ENCODE results near the gene FAF1. TPM values are rescaled to one million over a fixed set of nuclear protein-coding genes. Genes with fewer than 3 reads are reported as not detected.

FAF1 gene
- total and polyA plus RNA-seq, 2 of the 8 experiments (the other 6 are each of a cell fraction or from before 2014, with no cell fraction given), result 10.8 to 65.9 TPM

DNA sequence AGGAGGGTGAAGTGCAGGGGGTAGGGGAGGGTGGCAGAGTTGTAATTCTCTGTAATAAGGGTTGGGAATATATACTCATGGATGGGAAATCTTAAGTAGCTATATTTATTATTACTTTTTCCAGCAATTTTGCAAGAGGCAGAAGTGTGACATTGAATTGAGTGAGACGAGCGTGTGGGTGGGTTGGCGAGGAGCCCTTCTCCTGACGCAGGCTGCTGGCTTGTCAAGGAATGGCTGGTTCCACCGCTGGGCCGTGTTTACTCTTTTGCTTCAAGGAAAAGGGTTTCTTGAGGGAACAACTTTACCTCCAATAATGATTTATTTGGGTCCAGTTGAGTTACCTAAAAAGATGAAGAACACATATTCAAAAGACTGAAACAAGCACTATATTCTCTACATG lies 518.9 kb downstream of the FAF1 start (continued):
- no peak for TF ChIP-seq CHD7 (IDR thresholded peaks at IDR 0.05; ENCODE audit: insufficient replicate concordance, low read length)
- TF ChIP-seq, protein P1, sequence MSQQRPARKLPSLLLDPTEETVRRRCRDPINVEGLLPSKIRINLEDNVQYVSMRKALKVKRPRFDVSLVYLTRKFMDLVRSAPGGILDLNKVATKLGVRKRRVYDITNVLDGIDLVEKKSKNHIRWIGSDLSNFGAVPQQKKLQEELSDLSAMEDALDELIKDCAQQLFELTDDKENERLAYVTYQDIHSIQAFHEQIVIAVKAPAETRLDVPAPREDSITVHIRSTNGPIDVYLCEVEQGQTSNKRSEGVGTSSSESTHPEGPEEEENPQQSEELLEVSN (IDR thresholded peaks at IDR 0.05), result no peak
- TF ChIP-seq JUN (IDR thresholded peaks at IDR 0.05; ENCODE audit: low read depth, low read length), result no peak
- no peak for TF ChIP-seq TCF12 (IDR thresholded peaks at IDR 0.05; ENCODE audit: low read depth, low read length)
- no peak for TF ChIP-seq NRF1 (IDR thresholded peaks at IDR 0.05; ENCODE audit: low read depth, low read length)
- no peak for TF ChIP-seq SIX5 (IDR thresholded peaks at IDR 0.05; ENCODE audit: low read depth, low read length)
- no peak for TF ChIP-seq CBX5 (IDR thresholded peaks at IDR 0.05; ENCODE audit: low read depth, low read length)
- TF ChIP-seq CTCF (IDR thresholded peaks at IDR 0.05; ENCODE audit: control extremely low read depth in 1 of 3, insufficient read depth in 1 of 3, low read depth in 1 of 3, low read length in 3 of 3), result no peak
- TF ChIP-seq SUZ12 (IDR thresholded peaks at IDR 0.05; ENCODE audit: low read length), result no peak

Data from H1 (cell line).